GM12865 (cell line): ENCODE measurements around the gene TSPO.

Experiments
- DNase-seq: peaks from one replicate; pipeline ENCODE4 v3.0.0; 2010; ENCODE audit warnings: low read depth
- H3K4me3 ChIP-seq: 2 replicates; pipeline ENCODE4 v1.5.1; 2011; ENCODE audit warnings: mild to moderate bottlenecking, low read depth, low read length, control low read depth
- CTCF ChIP-seq: IDR thresholded peaks from 2 replicates; pipeline ENCODE4 v1.5.1; 2011; ENCODE audit warnings: low read length, control low read depth, low read depth, inconsistent platforms; ENCODE audit not compliant: insufficient read depth; ENCODE audit errors: missing control alignments

The TSPO gene

GRCh38 chr22:43160497-43161126, 9.3 kb downstream of the TSPO start:
- TF ChIP-seq CTCF: no peak
- no peak overlapping the region for H3K4me3 ChIP-seq
- no peak for DNase-seq

GRCh38 chr22:43162412-43163150, 11.2 kb downstream of the TSPO start:
- DNase-seq: no peak
- no peak overlapping the region for H3K4me3 ChIP-seq
- no peak for TF ChIP-seq CTCF

GRCh38 chr22:43163241-43163795, 12.0 kb downstream of the TSPO start:
- no peak overlapping the region for H3K4me3 ChIP-seq
- TF ChIP-seq CTCF: no peak
- no peak for DNase-seq

GRCh38 chr22:43164636-43165035, 13.3 kb downstream of the TSPO start:
- no peak for DNase-seq
- TF ChIP-seq CTCF: no peak
- no peak overlapping the region for H3K4me3 ChIP-seq

- H3K4me3 ChIP-seq: no peak overlapping the region
- TF ChIP-seq CTCF: no peak
- DNase-seq: no peak
Measured at GRCh38 chr22:43166132-43166930, 15.0 kb downstream of the TSPO start.

- no peak for TF ChIP-seq CTCF
- H3K4me3 ChIP-seq: no peak overlapping the region
- DNase-seq: no peak
Measured at GRCh38 chr22:43167001-43167589, 15.7 kb downstream of the TSPO start.
